SK-N-MC (cell line): ENCODE measurements around the gene HSPBP1.

ENCODE experiments used
- EZH2 ChIP-seq: fragments of 200-600 bp; sonication (generic); IDR thresholded peaks from one replicate; pipeline ENCODE4 v1.6.1; 2017; ENCODE audit warnings: antibody characterized with exemption
- POLR2AphosphoS5 ChIP-seq: IDR thresholded peaks from 2 replicates; pipeline ENCODE4 v1.6.1; 2012; ENCODE audit warnings: mild to moderate bottlenecking, low read depth, low read length, borderline replicate concordance

DNA sequence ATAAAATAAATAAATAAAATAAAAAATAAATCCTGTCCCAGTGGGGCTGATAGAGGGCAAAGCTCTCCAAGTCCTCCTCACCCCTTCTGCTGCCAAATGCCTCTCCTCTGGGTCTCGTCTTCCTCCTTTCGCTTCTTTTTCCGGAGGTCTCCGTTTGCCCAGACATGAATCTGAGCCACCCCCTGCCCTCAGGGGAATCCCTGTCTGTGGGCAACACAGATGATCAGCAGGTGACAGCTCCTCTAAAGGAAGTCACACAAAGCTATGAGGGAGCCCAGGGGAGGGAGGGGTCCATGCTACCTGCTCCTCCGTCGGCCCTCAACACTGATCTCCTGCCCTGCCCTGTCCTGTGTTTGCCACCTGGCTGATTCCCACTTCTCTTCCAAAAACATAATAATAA, 44.8 kb upstream of the HSPBP1 start:
- TF ChIP-seq EZH2 (no peak), POLR2AphosphoS5 (no peak)
